GM13976 (cell line): Measurements from ENCODE around the gene DRC3.

ENCODE experiments used
- DNase-seq: peaks from one replicate; pipeline ENCODE4 v3.0.0; 2012; ENCODE audit warnings: low spot score
- CTCF ChIP-seq: IDR thresholded peaks from 2 replicates; pipeline ENCODE4 v1.5.1; 2012; ENCODE audit warnings: borderline replicate concordance, mild to moderate bottlenecking; ENCODE audit not compliant: insufficient read depth; ENCODE audit errors: extremely low read depth, missing control alignments, control extremely low read depth
- in situ Hi-C: fragments of 300-500 bp; cut with MboI; formaldehyde crosslinking; loops from one replicate; pipeline ENCODE4 v1.12.0; 2022; ENCODE audit warnings: low sequenced_read_pairs, mixed read lengths, inconsistent platforms; ENCODE audit not compliant: unreplicated experiment

Gene DRC3

DNA sequence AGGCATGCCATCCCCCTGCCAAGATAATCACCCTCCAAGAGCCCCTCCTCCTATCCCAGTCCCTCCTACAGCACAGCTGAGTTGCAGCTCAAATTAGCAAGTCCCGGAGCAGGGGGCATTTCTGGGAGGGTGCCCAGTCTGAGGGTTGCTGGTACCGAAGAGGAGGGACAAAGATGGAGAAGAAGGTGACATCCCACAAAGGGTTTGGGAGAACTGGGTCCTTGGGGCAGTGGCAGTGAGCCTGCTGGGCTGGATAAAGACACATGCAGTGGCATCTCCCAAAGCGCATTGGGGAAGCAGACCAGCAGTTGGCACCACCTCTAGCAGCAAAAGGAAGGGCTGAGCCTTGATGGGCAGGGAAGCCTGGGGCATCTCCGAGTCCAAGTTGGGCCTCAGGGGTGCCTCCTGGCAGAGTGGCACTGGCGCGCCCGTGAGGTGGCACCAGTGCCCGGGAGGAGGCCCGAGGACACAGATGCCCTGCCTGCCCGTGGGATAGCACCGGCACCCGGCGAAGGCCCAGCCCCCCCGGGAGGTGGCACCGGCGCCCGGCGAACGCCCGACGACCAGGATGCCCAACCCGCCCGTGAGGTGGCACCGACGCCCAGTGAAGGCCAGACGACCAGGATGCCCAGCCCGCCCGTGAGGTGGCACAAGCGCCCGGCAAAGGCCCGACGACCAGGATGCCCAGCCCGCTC lies 1.1 kb upstream of the DRC3 start:
- no peak for DNase-seq
- no peak for TF ChIP-seq CTCF
- in situ Hi-C loops: no loop called here

DNA sequence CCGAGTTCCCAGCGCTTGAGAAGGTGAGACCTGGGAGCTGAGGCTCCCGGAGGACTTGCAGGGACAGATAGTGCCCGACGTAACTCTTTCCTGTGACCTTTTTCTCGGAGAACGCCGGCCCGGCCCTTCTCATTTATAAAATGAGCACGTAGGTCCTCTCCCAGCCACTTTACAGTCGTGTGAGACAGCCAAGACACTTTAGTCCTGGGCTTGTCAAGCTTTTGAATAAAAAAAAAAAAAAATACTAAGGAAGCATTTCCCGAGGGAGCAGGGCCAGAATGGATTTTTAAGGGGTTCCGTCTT lies 241 bp downstream of the DRC3 start:
- no peak for DNase-seq
- TF ChIP-seq CTCF: no peak
- in situ Hi-C loops: no loop called here

GRCh38 chr17:17975436-17975835 lies 2.8 kb downstream of the DRC3 start:
- no peak for DNase-seq
- TF ChIP-seq CTCF: no peak
- in situ Hi-C loops: no loop called here

DNA sequence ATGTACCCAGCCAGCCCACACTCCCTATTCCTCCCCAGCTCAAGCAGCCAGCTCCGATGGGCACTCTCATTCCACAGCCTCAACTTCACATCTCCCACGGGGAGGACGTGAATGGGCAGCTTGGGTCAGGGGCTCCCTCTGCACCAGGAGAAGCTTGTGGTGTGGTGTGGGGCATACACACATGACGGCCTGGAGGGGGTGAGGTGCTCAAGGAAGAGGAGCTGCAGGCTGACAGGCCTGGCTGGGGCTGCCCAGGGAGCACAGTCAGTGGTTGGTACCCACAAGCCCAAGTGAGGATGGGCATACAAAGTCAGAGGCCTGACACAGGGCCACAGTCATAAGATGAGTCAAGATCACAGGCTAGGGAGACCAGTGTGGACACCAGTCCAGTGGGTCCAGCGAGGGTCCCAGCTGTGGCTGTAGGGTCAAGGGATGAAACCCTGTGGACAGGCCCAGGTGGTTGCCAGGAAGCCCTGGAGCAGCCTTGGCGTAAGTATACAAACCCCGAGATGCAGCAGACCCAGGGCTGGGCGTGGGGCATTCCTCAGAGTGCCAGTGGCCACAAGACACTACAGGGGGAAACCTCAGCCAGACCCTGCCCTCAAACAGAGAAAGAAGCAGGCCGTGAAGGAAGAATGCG lies 4.4 kb downstream of the DRC3 start:
- in situ Hi-C loops: no loop called here
- TF ChIP-seq CTCF: no peak
- no peak for DNase-seq

DNA sequence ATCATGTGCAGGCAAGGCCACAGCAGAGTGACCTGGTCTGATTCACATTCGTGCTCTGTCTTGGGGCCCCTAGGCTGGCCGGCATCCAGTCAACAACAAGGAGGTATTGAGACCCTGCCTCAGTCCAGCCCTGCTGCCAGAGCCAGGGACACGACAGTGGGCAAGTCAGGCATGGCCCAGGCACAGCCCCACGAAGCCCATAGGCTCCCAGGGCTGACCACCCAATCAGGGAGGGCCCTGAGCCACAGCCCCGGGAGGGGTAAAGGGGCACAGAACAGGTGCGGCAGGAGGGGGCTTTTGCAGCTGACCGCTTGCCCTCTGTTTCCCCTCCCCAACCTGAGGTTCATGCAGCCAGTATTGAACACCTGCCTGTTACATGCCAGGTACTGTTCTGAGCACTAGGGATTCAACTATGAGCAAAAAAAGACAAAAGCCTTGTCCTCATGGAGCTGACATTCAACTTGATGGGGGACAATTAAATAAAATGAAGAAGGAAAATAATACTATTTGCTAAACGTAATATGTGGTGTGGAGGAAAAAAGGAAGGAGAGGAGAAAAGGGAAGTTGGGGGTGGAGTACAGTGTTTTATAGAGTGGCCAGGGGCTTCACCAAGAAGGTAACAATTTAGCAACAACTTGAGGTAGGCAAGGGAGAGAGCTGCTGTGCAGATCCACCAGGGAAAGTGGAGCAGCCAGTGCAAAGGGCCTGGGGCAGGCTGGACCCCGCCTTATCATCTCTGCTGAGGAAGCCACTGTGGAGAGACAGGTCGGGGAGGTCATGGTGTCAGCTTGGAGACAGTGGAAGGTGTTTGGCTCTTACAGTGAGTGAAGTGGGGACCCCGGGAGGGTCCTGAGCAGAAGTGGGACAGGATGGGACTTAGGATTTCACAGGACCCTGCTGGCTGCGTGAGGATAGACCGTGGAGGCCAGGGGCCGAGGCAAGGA lies 6.1 kb downstream of the DRC3 start:
- TF ChIP-seq CTCF: no peak
- DNase-seq: no peak
- in situ Hi-C loops: no loop called here

DNA sequence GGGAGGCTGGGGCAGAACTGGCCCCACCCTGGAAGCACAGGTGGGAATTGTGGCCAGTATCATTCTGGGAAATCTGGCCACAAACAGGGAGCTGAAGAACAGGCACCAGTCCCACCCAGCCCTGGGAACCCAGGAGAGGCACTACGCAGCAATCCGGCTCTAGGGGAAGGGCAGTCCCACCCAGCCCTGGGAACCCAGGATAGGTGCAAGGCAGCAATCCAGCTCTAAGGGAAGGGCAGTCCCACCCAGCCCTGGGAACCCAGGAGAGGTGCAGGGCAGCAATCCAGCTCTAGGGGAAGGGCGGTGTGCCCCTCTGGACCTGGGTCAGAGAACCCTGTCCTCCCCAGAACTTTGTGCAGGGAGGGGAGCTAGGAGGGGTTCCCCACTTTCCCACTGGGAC lies 7.1 kb downstream of the DRC3 start:
- no peak for DNase-seq
- TF ChIP-seq CTCF: no peak
- in situ Hi-C loops: no loop called here
